Caki2 (cell line): ENCODE results near the gene FRZB. TPM values are rescaled to one million over a fixed set of nuclear protein-coding genes. Genes with fewer than 3 reads are reported as not detected.

Source experiments
- DNase-seq: peaks from one replicate; pipeline ENCODE4 v3.0.0-alpha.2; 2015; ENCODE audit warnings: low read depth
- in situ Hi-C: cut with HindIII; loops from 2 replicates; pipeline ENCODE4 v1.10.0; 2016; ENCODE audit warnings: low sequenced_read_pairs, low pct_unique_long_range_greater_than_20kb, mixed read lengths
- total RNA-seq: library from RNA; depleted of rRNA; stranded (reverse); fragments of >200 nt; shearing (Covaris generic); gene quantifications from 2 replicates; pipeline ENCODE4 v1.2.3, GENCODE V29; 2014; ENCODE audit warnings: low replicate concordance

FRZB gene
- total RNA-seq, 1 experiment from 2014 or later = not detected

DNA sequence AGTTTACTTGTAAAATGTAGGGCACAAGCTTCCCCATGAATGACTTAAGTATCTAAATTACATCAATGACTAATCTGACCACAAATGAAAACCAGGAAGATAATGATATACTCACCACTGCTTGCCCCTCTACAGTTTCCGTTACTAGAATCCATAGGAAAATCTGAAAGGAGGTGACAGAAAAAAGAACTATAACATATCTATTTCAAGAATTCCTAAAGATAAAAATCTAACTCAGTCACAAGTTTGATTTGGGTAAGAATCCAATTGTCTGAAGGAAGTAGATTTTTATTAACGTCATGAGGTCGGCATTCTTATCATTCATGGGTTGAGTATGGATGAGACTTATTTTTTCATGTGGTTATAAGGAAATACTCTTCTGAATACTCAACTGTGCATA, 7.8 kb downstream of the FRZB start:
- in situ Hi-C loops = no loop called here
- DNase-seq = no peak

DNA sequence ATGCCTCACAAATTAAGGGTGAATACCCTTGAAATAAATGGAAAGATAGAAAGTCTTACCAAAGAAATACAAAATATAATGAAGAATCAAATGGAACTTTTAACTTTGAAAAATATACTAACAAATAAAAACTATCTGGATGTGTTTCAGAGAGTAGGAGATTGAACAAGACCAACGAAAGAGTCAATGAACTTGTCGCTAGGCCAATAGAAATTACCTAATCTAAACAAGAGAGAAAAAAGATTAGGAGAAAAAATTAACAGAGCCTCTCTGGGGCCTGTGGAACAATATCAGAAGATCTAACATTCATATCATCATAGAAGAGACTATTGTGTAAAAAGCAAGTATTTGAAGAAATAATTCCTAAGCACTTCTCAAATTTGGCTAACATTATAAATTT, 11.1 kb downstream of the FRZB start:
- DNase-seq = no peak
- in situ Hi-C loops = no loop called here

DNA sequence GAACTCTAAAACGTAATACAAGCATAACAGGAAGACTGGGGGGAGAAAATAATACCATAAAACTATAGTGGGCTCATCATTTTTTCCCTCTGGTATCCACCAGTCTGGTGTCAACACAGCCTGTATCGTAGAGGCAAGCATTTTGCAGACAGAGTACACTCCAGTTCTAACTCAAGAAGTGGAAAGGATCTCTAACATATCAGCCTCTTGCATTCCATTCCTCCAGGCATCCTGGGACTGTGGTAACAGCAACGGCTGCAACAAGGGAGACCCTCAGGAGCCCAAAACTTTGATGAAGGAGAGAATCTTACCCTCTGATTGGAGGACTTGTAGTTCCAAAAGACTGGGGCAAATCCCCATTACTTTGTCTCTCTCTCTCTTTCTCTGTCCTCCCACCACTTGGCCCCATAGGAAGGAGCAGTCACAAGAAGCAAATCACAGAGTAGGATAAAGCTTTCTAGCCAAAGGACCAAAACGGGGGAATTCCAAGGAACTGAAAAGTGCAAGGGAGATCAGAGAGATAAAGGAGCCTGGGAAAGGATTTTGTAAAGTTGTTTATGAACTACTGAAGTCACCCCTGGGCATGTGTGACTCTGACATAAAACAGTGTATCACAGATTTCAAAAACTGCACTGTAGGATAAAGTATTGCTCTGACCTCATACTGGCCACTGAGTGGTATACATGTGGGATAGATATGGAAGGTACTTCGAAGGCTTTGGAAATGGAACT, 11.9 kb downstream of the FRZB start:
- no peak for DNase-seq
- in situ Hi-C loops = no loop called here

DNA sequence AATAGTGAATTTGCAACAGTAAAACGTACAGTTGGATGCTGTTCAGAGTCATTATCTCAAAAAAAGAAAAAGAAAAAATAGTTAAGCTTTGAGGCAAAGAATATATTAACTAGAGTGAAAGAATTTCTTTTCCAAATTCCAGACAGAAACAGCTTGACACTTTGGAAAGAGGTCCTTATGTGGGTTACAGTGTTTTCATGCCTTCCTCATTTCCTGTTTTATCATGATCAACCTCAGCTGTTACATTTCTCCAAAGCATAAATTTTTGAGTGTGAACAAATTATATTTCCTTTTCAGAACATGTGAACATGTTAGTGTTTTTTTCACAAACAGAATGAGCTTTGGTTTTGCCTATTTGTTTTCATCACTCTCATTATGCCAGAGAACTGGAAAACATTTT, 13.6 kb downstream of the FRZB start:
- in situ Hi-C loops = no loop called here

DNA sequence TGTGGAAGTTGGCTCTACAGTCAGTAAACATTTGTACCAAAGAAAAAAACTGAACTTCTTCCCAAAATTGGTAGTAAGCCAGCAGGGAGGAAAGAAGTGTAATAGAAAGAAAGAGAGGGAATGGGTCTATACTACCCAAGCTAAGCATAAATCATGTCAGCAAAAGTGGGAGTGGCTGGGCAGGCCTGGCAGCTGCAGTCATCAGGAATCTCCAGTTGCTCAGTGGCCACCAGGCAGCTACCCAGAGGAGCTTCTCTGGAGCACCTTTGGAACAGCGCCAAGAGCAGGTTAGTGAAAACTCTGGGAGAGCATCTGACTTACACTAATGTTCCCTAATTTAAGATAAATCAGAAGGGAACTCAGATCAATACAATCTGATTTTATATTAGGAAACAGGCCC, 14.3 kb downstream of the FRZB start:
- in situ Hi-C loops = no loop called here
- DNase-seq = no peak

More for the DNA sequence above, 13.6 kb downstream of the FRZB start:
- no peak for DNase-seq

DNA sequence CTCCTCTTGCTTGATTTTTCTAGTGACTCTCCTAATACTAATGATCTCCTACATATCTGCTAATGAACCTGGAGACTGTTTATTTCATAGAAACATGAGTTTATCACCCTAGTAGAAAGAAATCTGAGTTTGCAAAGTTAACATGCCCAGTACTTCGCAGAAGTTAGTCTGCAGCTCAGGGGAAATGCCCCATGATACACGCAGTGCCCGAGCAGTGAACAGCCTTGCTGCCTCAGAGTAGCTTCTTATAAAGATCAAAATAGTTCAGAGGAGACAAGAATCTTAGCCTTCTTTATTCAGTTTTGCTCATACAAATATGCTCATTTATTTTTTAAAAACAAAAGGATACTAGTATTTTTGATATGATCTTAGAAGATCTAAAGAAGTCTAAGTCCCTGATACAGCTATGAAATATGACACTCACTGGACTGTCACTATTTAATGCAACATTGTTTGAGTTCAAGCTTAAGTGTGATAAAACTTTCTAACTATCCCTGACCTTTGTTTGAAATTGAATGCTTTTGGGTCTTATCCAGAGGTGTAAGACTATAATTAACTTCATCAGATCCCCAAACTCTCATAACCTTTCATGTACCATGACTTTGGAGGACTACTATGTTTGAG, 20.5 kb downstream of the FRZB start:
- DNase-seq = no peak
- in situ Hi-C loops = no loop called here

DNA sequence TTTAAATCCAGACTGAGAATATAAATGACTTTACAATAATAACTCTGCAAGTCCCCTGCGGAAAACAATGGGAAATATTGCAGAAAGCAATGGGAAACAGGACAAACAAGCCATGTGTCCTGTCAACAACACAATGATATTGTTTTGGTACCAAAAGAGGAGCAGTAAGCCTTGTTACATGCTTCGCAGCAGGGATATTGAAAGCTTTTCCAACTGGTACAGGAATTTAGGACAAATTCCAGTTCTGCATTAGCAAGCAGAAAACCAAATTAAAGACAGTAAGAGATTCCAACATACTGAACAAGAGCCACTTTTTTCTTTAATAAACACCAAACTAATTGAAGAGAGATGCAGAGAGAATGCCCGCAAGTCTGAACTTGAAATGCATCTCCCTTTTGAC, 30.0 kb downstream of the FRZB start:
- no peak for DNase-seq
- in situ Hi-C loops = no loop called here

DNA sequence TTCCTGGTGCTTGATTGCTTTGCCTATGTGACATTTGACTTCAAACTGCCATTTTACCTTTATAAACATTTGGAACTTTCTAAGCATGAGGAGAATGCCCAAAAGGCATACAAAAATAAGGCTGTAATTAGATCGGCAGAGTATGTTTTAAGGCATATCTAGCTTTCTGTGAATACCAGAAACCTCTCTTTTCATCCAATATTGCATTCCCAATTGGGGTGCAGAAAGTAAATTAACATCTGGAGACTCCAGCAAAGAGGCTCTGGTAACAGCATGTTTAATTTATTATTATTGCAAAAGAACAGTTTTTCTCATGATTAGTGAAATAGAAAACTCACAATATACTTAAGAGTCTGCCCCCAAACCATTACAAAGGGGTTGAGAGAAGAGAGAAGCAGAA, 32.1 kb downstream of the FRZB start:
- in situ Hi-C loops = no loop called here
- no peak for DNase-seq

DNA sequence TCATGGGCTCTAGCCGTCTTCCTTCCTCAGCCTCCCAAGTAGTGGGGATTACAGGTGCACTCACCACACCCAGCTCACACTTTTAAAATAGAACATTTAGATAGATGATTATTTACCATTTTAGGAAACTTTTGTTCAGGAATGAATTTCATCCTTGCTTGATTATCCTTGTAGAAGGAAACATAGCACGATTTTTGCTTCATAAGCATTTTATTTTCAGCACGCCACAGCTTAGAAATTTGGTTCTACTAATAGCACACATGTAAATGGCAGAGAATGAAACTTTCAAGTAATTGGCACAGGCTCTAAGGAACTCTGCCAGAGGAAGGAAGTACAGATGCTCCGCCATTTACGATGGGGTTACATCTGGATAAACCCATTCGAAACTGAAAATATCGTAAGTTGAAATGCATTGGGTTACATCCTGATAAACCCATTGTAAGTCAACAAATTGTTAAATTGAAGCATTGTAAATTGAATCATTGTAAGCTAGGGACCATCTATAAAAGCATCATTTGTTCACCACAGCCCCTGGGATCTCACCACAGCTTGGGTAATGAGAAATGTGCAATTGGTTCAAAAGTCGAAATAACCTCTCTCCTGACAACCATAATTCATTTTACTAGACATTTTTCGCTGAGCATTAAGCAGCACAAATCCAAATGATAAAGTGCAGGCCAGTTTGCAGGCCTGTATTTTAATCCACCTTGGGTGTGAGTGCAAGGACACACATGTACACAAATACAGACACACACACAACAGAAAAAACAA, 33.2 kb downstream of the FRZB start:
- no peak for DNase-seq
- in situ Hi-C loops = no loop called here

DNA sequence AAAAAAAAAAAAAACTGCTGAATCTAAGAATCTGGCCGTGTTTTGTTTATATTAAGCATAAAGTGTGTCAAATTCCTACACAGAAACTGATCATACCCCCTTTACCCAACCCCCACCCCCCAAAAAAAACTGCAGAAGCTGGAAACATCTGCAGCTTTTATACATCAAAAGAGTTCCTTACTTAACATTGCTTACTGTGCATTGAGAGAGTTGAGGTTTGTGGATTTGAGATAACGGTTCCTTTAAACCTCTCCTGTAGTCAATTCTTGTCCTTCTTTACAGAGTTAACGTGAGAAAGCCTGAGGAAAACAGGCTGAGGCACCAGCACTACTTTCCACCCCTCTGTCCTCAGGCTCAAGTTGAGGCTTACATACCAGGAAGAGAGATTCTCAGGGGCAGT, 34.5 kb downstream of the FRZB start:
- in situ Hi-C loops = no loop called here
- no peak for DNase-seq

DNA sequence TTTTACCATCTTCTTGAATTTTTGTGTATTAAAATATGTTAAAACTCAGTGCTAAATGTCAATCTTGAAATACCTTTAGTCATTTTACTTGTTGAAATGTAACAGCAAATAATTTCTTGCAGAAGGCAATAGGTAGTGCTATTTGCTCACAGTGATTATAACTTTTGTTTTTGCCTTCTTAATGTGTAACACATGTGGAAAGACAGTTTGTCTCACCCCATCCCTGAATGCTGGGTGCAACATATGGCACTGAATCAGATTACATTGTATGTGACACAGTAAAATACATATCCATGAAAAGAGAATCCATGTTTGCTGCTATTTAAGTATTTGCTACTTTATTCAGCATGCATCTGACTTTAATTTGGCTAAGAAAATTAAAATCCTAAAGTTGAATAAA, 35.3 kb downstream of the FRZB start:
- in situ Hi-C loops = no loop called here
- no peak for DNase-seq

DNA sequence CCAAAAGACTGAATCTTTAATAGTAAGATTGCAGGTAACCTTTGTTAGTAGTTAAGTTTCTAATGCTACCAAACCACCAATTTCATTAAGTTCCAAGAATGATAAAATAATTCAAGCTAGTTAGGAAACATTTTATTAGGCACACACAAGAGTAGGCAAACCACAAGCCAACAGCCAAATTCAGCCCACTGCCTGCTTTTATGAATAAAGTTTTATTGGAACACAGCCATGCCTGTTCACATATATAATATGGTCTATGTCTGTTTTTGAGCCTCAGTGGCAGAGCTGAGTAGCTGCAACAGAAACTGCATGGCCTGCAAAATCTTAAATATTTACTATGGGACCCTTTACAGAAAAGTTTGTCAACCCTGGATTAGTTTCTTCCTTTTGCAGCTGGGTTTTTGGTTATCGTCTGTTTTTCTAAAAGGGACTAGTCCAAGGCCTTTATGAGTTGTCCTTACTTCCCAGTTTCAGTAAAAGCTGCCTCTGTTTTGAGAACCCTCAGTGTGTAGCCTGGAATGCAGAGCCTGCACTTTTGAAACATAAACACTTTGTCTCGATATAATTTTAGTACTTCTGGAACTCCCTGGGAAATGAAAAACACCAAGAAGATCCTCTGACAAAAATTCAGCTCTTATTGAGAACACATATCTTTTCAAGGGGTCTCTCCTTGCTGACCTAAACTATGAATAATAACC, 39.1 kb downstream of the FRZB start:
- in situ Hi-C loops = no loop called here
- DNase-seq = no peak

DNA sequence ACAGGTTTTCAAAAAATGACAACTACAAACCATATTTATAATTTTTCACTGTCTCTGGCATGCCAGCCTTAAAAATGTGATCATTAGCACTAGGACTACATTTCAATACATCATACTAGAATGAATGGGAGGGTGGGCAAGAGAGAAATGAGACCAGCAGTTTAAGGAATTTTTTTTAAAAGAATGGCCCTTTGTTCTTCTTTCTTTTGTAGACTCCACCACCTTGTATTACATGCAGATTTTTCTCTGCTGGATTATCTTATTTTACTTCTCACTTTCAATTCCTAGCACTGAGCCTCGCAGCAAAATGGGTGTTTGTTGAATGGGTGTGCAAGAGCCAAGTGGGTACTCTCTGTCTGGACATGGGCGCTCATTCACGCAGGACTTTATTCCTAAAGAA, 39.9 kb downstream of the FRZB start:
- DNase-seq = no peak
- in situ Hi-C loops = no loop called here

DNA sequence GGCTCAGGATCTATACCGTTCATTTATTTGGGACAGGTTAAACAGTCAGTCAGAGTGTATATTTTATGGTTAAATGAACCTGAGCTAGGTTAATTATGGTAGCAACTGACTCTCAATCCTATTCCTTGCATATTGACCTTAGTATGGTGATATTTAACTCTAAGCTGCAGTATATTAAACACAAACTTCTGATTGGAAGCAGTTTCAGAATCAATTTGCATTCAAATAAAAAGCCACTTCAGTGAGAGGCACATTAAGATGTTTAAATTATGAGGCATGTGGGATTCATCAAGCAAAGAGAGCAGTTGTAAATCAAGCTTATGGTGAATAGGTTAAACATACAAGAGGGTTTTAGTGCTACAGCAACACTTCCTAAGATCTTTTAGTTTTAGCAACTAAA, 40.4 kb downstream of the FRZB start:
- in situ Hi-C loops = no loop called here
- DNase-seq = no peak

DNA sequence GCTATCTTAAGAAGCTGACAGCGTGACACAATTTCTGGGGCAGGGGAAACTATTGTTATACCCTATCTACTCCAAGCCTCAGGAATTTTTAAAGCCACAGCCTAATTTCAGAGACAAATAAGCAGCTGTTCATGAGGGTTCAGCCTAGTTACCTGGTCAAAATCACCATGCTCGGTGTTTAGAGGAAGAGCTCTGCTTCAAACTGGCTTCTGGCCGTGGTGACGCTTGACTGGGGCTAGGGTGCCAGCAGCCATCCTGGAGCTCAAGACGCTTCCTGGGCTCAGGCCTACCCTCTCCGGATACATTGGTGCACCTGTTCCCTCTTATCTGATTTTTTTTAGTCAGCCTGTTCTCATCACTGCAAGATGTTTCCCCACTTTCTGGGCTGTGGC, 41.7 kb downstream of the FRZB start:
- in situ Hi-C loops = no loop called here
- DNase-seq = no peak

DNA sequence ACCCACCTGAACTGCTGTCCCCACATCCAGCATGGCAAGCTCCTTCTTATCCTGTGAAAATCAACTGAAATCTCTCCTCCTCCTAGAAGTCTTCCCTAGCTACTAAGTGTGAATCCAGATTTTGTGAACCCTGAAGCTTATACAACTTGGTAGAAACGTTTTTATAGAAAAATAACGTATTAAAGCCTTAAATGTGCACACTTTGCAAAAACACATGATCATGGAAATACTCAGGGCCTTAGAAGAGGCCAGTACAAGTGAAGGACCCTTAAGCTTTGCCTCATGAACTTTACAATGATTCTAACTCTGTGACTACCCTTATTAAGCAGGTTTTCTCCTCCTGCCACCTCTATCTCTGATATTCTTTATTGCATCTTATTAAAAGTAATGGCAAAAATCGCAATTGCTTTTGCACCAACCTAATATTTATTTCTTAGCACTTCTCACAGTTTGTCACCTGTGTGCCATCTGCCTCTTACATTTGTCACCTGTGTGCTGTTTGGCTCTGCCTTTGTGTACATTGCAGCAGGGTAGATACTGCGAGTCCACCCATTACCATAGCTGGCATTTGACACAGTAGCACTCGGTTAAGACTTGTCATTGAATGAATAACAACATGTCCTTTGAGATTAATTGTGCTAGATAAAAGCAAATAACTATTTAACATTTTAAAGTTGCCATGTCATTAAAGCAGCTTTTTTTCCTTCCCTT, 42.2 kb downstream of the FRZB start:
- DNase-seq = no peak
- in situ Hi-C loops = no loop called here

DNA sequence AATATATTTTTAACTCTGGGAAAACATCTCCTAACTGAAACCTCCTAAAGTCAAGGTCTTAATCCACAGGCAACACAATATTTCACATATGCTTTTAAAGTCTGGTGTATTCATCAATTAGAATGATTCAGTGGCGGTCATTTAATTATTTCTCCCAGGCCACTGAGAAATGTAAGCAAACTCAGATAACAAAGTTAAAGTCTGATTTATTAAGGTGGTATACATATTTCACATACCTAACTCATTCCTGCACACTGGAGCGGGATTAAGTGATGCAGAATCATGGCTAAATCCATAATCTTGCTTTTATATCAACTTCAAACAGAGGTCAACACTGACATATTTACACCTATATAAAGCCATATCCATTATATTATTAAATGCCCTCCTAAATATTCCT, 43.7 kb downstream of the FRZB start:
- in situ Hi-C loops = no loop called here
- DNase-seq = no peak

DNA sequence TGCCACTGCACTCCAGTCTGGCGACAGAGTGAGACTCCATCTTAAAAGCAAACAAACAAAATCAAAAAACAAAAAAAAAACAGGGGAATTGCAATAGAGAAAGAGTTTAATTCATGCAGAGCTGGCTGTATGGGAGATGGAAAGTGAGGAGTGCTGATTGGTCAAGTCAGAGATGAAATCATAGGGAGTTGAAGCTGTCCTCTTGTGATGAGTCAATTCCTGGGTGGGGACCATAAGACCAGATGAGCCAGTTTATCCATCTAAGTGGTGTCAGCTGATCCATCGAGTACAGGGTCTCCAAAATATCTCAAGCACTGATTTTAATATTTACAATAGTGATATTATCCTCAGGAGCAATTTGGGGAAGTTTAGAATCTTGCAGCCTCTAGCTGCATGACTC, 45.3 kb downstream of the FRZB start:
- DNase-seq = no peak
- in situ Hi-C loops = no loop called here
